ENCODE results near the gene CELSR3. TPM values are rescaled to one million over a fixed set of nuclear protein-coding genes. Genes with fewer than 3 reads are reported as not detected.

CELSR3 gene
- total RNA-seq, 1 experiment from 2014 or later = 7.7 TPM

DNA sequence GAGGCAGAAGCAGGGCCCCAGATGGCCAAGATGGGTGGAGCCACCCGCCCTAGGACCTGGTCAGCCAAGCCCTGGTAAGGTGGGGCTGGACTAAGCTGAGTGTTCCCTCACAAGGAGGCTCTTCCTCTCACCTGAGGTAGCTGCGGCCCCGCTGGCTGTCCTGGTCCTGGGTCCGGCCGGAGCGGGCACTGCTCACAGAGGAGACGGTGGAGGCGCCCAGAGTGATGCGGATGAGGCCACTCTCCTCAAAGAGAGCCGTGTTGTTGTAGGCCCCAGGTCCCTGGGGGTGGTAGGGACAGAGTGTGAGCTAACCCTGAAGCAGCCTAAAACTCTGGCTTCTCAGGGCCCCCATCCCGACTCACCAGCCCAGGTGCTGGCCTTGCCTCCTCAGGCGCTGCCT is 20.1 kb downstream of the CELSR3 start:
- no peak for ATAC-seq
- H3K27ac ChIP-seq (ENCODE audit: low read length) = no peak overlapping the region
- no peak for DNase-seq (ENCODE audit: low read depth, low spot score)
- H3K36me3 ChIP-seq (ENCODE audit: control insufficient read depth, insufficient read depth, low read length) = no peaks in the 10 kb centered on the region
- ChIA-PET POLR2A (no interaction called here), CTCF (no interaction called here)
- in situ Hi-C loops (cut with HindIII; ENCODE audit: low pct_unique_long_range_greater_than_20kb, low sequenced_read_pairs) = no loop called here
- intact Hi-C loops (cut with micrococcal nuclease; ENCODE audit: unreplicated experiment) = no loop called here
- TF ChIP-seq, protein P1, sequence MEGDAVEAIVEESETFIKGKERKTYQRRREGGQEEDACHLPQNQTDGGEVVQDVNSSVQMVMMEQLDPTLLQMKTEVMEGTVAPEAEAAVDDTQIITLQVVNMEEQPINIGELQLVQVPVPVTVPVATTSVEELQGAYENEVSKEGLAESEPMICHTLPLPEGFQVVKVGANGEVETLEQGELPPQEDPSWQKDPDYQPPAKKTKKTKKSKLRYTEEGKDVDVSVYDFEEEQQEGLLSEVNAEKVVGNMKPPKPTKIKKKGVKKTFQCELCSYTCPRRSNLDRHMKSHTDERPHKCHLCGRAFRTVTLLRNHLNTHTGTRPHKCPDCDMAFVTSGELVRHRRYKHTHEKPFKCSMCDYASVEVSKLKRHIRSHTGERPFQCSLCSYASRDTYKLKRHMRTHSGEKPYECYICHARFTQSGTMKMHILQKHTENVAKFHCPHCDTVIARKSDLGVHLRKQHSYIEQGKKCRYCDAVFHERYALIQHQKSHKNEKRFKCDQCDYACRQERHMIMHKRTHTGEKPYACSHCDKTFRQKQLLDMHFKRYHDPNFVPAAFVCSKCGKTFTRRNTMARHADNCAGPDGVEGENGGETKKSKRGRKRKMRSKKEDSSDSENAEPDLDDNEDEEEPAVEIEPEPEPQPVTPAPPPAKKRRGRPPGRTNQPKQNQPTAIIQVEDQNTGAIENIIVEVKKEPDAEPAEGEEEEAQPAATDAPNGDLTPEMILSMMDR (IDR thresholded peaks at IDR 0.05) = no peak
- TF ChIP-seq, protein P2, sequence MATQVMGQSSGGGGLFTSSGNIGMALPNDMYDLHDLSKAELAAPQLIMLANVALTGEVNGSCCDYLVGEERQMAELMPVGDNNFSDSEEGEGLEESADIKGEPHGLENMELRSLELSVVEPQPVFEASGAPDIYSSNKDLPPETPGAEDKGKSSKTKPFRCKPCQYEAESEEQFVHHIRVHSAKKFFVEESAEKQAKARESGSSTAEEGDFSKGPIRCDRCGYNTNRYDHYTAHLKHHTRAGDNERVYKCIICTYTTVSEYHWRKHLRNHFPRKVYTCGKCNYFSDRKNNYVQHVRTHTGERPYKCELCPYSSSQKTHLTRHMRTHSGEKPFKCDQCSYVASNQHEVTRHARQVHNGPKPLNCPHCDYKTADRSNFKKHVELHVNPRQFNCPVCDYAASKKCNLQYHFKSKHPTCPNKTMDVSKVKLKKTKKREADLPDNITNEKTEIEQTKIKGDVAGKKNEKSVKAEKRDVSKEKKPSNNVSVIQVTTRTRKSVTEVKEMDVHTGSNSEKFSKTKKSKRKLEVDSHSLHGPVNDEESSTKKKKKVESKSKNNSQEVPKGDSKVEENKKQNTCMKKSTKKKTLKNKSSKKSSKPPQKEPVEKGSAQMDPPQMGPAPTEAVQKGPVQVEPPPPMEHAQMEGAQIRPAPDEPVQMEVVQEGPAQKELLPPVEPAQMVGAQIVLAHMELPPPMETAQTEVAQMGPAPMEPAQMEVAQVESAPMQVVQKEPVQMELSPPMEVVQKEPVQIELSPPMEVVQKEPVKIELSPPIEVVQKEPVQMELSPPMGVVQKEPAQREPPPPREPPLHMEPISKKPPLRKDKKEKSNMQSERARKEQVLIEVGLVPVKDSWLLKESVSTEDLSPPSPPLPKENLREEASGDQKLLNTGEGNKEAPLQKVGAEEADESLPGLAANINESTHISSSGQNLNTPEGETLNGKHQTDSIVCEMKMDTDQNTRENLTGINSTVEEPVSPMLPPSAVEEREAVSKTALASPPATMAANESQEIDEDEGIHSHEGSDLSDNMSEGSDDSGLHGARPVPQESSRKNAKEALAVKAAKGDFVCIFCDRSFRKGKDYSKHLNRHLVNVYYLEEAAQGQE (IDR thresholded peaks at IDR 0.05; ENCODE audit: insufficient read depth in 1 of 2, low read depth in 2 of 2, low read length in 1 of 2) = no peak
- TF ChIP-seq TCF7L2 (IDR thresholded peaks at IDR 0.05; ENCODE audit: low read depth, low read length) = no peak
- no peak for TF ChIP-seq POLR2AphosphoS5 (IDR thresholded peaks at IDR 0.05; ENCODE audit: low read depth, low read length)
- TF ChIP-seq SIN3A (IDR thresholded peaks at IDR 0.05; ENCODE audit: borderline replicate concordance, insufficient read depth, low read depth, low read length) = no peak
- no TSS peak for BruUV-seq (replicated peaks)
- peaks cover under 1% of the 10 kb centered on the region; the same call in 1 of the 2 replicates for H3K4me1 ChIP-seq (ENCODE audit: control insufficient read depth, insufficient read depth, low read length)
- H3K27me3 ChIP-seq (ENCODE audit: control insufficient read depth, insufficient read depth, low read length) = no peaks in the 10 kb centered on the region
- no peak overlapping the region for H3K4me3 ChIP-seq (ENCODE audit: low read depth in 2 of 2, low read length in 2 of 2)
- H3K9me3 ChIP-seq (ENCODE audit: control insufficient read depth, insufficient read depth, low read depth, low read length) = no peaks in the 10 kb centered on the region

DNA sequence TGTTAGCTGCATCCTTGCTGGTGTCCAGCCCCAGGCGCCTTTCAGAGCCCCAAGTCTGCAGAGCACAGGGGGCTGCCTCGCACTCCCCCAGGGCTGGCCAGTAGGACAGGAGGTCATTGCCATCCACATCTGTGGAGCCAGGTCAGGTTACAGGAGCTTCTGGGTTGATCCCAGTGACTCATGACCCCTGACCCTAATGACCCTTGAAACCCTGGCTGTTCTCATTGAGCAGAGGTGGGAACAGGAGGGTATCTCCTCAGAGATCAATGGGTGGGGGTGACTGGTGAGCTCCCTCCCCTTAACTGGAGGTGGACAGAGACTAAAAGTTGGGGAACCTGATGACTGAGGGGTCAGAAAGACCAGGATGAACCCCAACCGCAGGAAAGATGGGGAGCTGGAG is 21.3 kb downstream of the CELSR3 start:
- H3K4me3 ChIP-seq (ENCODE audit: low read depth in 2 of 2, low read length in 2 of 2) = no peak overlapping the region
- intact Hi-C loops (cut with micrococcal nuclease; ENCODE audit: unreplicated experiment) (no loop called here), in situ Hi-C loops (cut with HindIII; ENCODE audit: low pct_unique_long_range_greater_than_20kb, low sequenced_read_pairs) (no loop called here)
- H3K9me3 ChIP-seq (ENCODE audit: control insufficient read depth, insufficient read depth, low read depth, low read length) = no peaks in the 10 kb centered on the region
- BruUV-seq (replicated peaks) = no TSS peak
- CTCF ChIA-PET = no interaction called here
- no peak for DNase-seq (ENCODE audit: low read depth, low spot score)
- ATAC-seq = no peak
- H3K36me3 ChIP-seq (ENCODE audit: control insufficient read depth, insufficient read depth, low read length) = no peaks in the 10 kb centered on the region
- peaks cover 8% of the 10 kb centered on the region for H3K4me1 ChIP-seq (ENCODE audit: control insufficient read depth, insufficient read depth, low read length)
- POLR2A ChIA-PET = no interaction called here
- H3K27ac ChIP-seq (ENCODE audit: low read length) = no peak overlapping the region
- no peak for TF ChIP-seq POLR2AphosphoS5 (IDR thresholded peaks at IDR 0.05; ENCODE audit: low read depth, low read length)
- TF ChIP-seq, protein P1 (IDR thresholded peaks at IDR 0.05) = no peak
- TF ChIP-seq TCF7L2 (IDR thresholded peaks at IDR 0.05; ENCODE audit: low read depth, low read length) = no peak
- H3K27me3 ChIP-seq (ENCODE audit: control insufficient read depth, insufficient read depth, low read length) = no peaks in the 10 kb centered on the region
